SK-N-SH (cell line): ENCODE measurements around the gene PRDX6. TPM values are rescaled to one million over a fixed set of nuclear protein-coding genes. Genes with fewer than 3 reads are reported as not detected.
A peak's percentile ranks its signal among the peaks of the same experiment; 100 is the strongest.

ENCODE experiments used
- CTCF ChIA-PET: fragments of 300-600, 350-600 bp; formaldehyde crosslinking; extraction: SDS; loops from one replicate; lab custom pipeline; 2021; lab: Yijun Ruan, JAX
- POLR2A ChIA-PET: fragments of 350-600 bp; sonication (Branson Sonifier 250); formaldehyde crosslinking; extraction: SDS; loops from one replicate; lab custom pipeline; 2020; ENCODE audit warnings: antibody characterized with exemption, inconsistent platforms; lab: Yijun Ruan, JAX
- DNase-seq: peaks from one replicate; pipeline ENCODE4 v3.0.0; 2012
- H2AFZ ChIP-seq: fragments of 200-600 bp; sonication (generic); 2 replicates; pipeline ENCODE4 v1.8.1; 2016; ENCODE audit warnings: antibody characterized with exemption, mild to moderate bottlenecking, low read depth
- H3F3A ChIP-seq: fragments of 200-600 bp; sonication (generic); replicated peaks from 2 replicates; pipeline ENCODE3; 2016; ENCODE audit warnings: antibody characterized with exemption, mild to moderate bottlenecking; ENCODE audit not compliant: insufficient read depth
- H3K27ac ChIP-seq, 2 experiments: fragments of 200-500 bp in 1 of 2; fragments of 200-600 bp in 1 of 2; sonication (Bioruptor generic) in 1 of 2; sonication (generic), shearing (Covaris generic) in 1 of 2; 2 replicates each; pipeline versions ENCODE4 v1.5.1 to v1.6.1; 2014 to 2016; ENCODE audit warnings: low read depth in 2 of 2, inconsistent platforms in 1 of 2, low read length in 1 of 2, mild to moderate bottlenecking in 1 of 2, mixed read lengths in 1 of 2
- H3K27me3 ChIP-seq: fragments of 200-600 bp; sonication (generic), shearing (Covaris generic); 2 replicates; pipeline ENCODE4 v1.6.1; 2016; ENCODE audit warnings: mixed run types; ENCODE audit not compliant: insufficient read depth
- H3K36me3 ChIP-seq, 2 experiments: fragments of 200-500 bp in 1 of 2; fragments of 200-600 bp in 1 of 2; sonication (Bioruptor generic) in 1 of 2; sonication (generic) in 1 of 2; replicated peaks in 1 of 2; 2 replicates each; pipeline versions ENCODE3 to v1.5.1; 2014 to 2016; ENCODE audit warnings: low read length in 1 of 2, mild to moderate bottlenecking in 1 of 2; ENCODE audit not compliant: insufficient read depth in 2 of 2, control insufficient read depth in 1 of 2
- H3K4me1 ChIP-seq, 2 experiments: fragments of 200-500 bp in 1 of 2; fragments of 200-600 bp in 1 of 2; sonication (Bioruptor generic) in 1 of 2; sonication (generic), shearing (Covaris generic) in 1 of 2; 2 replicates each; pipeline versions ENCODE4 v1.5.1 to v1.6.1; 2014 to 2016; ENCODE audit warnings: low read depth in 1 of 2, low read length in 1 of 2, mixed run types in 1 of 2; ENCODE audit not compliant: insufficient read depth in 2 of 2, control insufficient read depth in 1 of 2
- H3K4me2 ChIP-seq: fragments of 200-600 bp; sonication (generic), shearing (Covaris generic); 2 replicates; pipeline ENCODE4 v1.6.1; 2017; ENCODE audit warnings: mixed run types
- H3K4me3 ChIP-seq, 2 experiments: fragments of 200-500 bp in 1 of 2; fragments of 200-600 bp in 1 of 2; sonication (Bioruptor generic) in 1 of 2; sonication (generic), shearing (Covaris generic) in 1 of 2; 2 replicates each; pipeline versions ENCODE4 v1.5.1 to v1.8.1; 2014 to 2016; ENCODE audit warnings: low read depth in 2 of 2, inconsistent platforms in 1 of 2, low read length in 1 of 2, mild to moderate bottlenecking in 1 of 2, mixed read lengths in 1 of 2, moderate library complexity in 1 of 2
- H3K79me2 ChIP-seq: fragments of 200-600 bp; sonication (generic); 2 replicates; pipeline ENCODE4 v1.8.1; 2017; ENCODE audit warnings: mild to moderate bottlenecking; ENCODE audit not compliant: insufficient read depth
- H3K9ac ChIP-seq: fragments of 200-600 bp; sonication (generic); 2 replicates; pipeline ENCODE4 v1.6.1; 2017; ENCODE audit warnings: mixed run types
- H3K9me2 ChIP-seq: fragments of 200-600 bp; sonication (generic); 2 replicates; pipeline ENCODE4 v1.6.1; 2017; ENCODE audit warnings: mixed run types
- H3K9me3 ChIP-seq: fragments of 200-600 bp; sonication (generic); 2 replicates; pipeline ENCODE4 v1.6.1; 2017; ENCODE audit warnings: mixed run types, mild to moderate bottlenecking, moderate library complexity
- H4K20me1 ChIP-seq: fragments of 200-600 bp; sonication (generic); 2 replicates; pipeline ENCODE4 v1.6.1; 2017; ENCODE audit warnings: mild to moderate bottlenecking, mixed run types; ENCODE audit not compliant: insufficient read depth
- CTCF ChIP-seq: fragments of 200-600 bp; sonication (generic); IDR thresholded peaks from 2 replicates; pipeline ENCODE4 v1.6.1; 2017; ENCODE audit warnings: antibody characterized with exemption, mild to moderate bottlenecking, moderate library complexity
- FOSL2 ChIP-seq: IDR thresholded peaks from 2 replicates; pipeline ENCODE4 v1.4.0; 2012; ENCODE audit warnings: low read depth, mild to moderate bottlenecking, moderate library complexity, borderline replicate concordance
- GATA2 ChIP-seq: sonication (generic); formaldehyde crosslinking; IDR thresholded peaks from 2 replicates; pipeline ENCODE4 v1.5.0; 2020; ENCODE audit warnings: mild to moderate bottlenecking, missing genetic modification reagents
- JUND ChIP-seq: IDR thresholded peaks from 2 replicates; pipeline ENCODE4 v1.4.0; 2012
- MEF2A ChIP-seq: IDR thresholded peaks from 2 replicates; pipeline ENCODE4 v1.4.0; 2012; ENCODE audit warnings: low read depth, borderline replicate concordance
- POLR2AphosphoS5 ChIP-seq: IDR thresholded peaks from 2 replicates; pipeline ENCODE4 v1.6.1; 2012; ENCODE audit warnings: low read depth, low read length
- RXRA ChIP-seq: IDR thresholded peaks from 2 replicates; pipeline ENCODE4 v1.4.0; 2012; ENCODE audit warnings: low read depth, mild to moderate bottlenecking, borderline replicate concordance
- TAF1 ChIP-seq: IDR thresholded peaks from 2 replicates; pipeline ENCODE4 v1.6.1; 2012; ENCODE audit warnings: low read depth, mild to moderate bottlenecking, low read length, moderate library complexity, borderline replicate concordance
- TCF12 ChIP-seq: IDR thresholded peaks from 2 replicates; pipeline ENCODE4 v1.4.0; 2012
- USF1 ChIP-seq: IDR thresholded peaks from 2 replicates; pipeline ENCODE4 v1.4.0; 2012; ENCODE audit warnings: low read depth, borderline replicate concordance
- WGBS: methylation state at CpG from one replicate; pipeline ENCODE4 v1.1.6; 2017; ENCODE audit warnings: low lambda C conversion rate; 5-methylcytosine and 5-hydroxymethylcytosine counted together
- polyA plus RNA-seq, 3 experiments: library from polyadenylated mRNA; depleted of rRNA; stranded (reverse); fragments of >200 nt; gene quantifications; 2 replicates each; pipeline ENCODE4 v1.2.3, GENCODE V29; 2012

Gene PRDX6
- polyA plus RNA-seq, 1 of the 3 experiments (the other 2 are of a cell fraction): 224 TPM

- POLR2A ChIA-PET: no interaction called here
- peak overlapping the region in 1 of 2 experiments; percentile 2; a peak in 1 of 4 replicates for H3K4me3 ChIP-seq
- DNase-seq: no peak
Measured at GRCh38 chr1:173429471-173430402, 47.4 kb upstream of the PRDX6 start.

More at GRCh38 chr1:173429471-173430402, 47.4 kb upstream of the PRDX6 start:
- peak overlapping the region; percentile 45 for H3K4me2 ChIP-seq
- H3K9ac ChIP-seq: no peak overlapping the region
- H3K9me2 ChIP-seq: no peaks in the 10 kb centered on the region
- H3K27ac ChIP-seq: peak overlapping the region; percentile 43 to 74; a peak in 3 of 4 replicates
- 65% methylated on average over 15 of the region's 15 CpGs for WGBS
- peak overlapping the region; percentile 12 for H2AFZ ChIP-seq
- no peaks in the 10 kb centered on the region for H3K9me3 ChIP-seq
- no peaks in the 10 kb centered on the region for H3K27me3 ChIP-seq
- no peaks in the 10 kb centered on the region for H3K79me2 ChIP-seq
- CTCF ChIA-PET: interaction anchor here (0.8 to 2.2 kb wide), 7 partner anchors 8 to 788 kb away, joined by 5 to 10 read pairs (median 6); partner anchors contain the start of gene KLHL20
- no peaks in the 10 kb centered on the region for H4K20me1 ChIP-seq
- no peak for TF ChIP-seq RXRA
- no peak for TF ChIP-seq USF1
- no peak for TF ChIP-seq JUND
- peak; percentile 30; the same call in 1 of the 2 replicates for TF ChIP-seq POLR2AphosphoS5
- no peak for TF ChIP-seq CTCF
- peak; percentile 61; the same call in 1 of the 2 replicates for TF ChIP-seq TCF12
- TF ChIP-seq TAF1: no peak
- no peak for TF ChIP-seq MEF2A
- no peak for TF ChIP-seq GATA2 (CRISPR knock-in tag)
- TF ChIP-seq FOSL2: 0 out of 2 replicates have a peak, but pooled peaks have one; percentile 14
- H3K36me3 ChIP-seq: no peaks in the 10 kb centered on the region
- H3F3A ChIP-seq: peaks cover 3% of the 10 kb centered on the region
- H3K4me1 ChIP-seq: peaks cover 6 to 17% of the 10 kb centered on the region in 2 experiments; a peak in 3 of 4 replicates
